Astrocyte (in vitro differentiated cells and primary cell): ENCODE measurements around the gene DCAF4L1.

Experiments
- CTCF ChIP-seq: IDR thresholded peaks from 2 replicates; pipeline ENCODE4 v1.5.1; 2011; ENCODE audit warnings: low read depth, mild to moderate bottlenecking, inconsistent platforms, low read length, moderate library complexity; ENCODE audit not compliant: insufficient read depth
- EZH2 ChIP-seq: IDR thresholded peaks from 2 replicates; pipeline ENCODE4 v1.6.1; 2012; ENCODE audit warnings: mild to moderate bottlenecking, low read length, inconsistent platforms; ENCODE audit not compliant: insufficient read depth

DNA sequence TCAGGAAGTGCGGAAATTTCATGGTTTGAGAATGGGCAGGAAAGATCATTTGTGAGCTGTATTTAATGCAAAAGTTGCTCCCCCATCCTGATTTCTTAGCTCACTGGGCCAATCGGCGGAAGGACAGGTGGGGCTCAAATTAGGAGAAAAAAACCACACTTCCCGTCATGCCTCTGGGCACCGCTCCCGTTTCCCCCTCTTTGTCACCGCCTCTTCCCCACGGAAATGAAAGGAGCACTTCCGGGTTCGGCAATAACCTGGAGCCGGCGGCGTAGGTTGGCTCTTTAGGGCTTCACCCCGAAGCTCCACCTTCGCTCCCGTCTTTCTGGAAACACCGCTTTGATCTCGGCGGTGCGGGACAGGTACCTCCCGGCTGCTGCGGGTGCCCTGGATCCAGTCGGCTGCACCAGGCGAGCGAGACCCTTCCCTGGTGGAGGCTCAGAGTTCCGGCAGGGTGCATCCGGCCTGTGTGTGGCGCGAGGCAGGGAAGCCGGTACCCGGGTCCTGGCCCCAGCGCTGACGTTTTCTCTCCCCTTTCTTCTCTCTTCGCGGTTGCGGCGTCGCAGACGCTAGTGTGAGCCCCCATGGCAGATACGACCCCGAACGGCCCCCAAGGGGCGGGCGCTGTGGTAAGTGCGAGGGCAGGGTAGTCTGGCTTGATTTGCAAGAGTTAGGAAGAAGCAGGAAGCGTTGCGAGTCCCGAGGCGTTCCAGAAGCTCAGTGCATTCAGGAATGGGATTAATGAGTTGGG lies 46.5 kb upstream of the DCAF4L1 start, which contains the start of gene TMEM33:
- TF ChIP-seq CTCF: no peak
- no peak for TF ChIP-seq EZH2
